Mesothelial cell of epicardium (in vitro differentiated cells): Measurements from ENCODE around the gene PARD3. TPM values are rescaled to one million over a fixed set of nuclear protein-coding genes. Genes with fewer than 3 reads are reported as not detected.

Experiments used
- DNase-seq, 2 experiments: peaks; one replicate each; pipeline ENCODE4 v3.0.0; 2021; ENCODE audit warnings: low spot score in 2 of 2; ENCODE audit not compliant: unreplicated experiment in 2 of 2
- H3K27ac Mint-ChIP-seq: 2 replicates; pipeline ENCODE4 v1.8.0; 2021; ENCODE audit warnings: mixed read lengths
- H3K27me3 Mint-ChIP-seq: 2 replicates; pipeline ENCODE4 v1.8.0; 2021; ENCODE audit warnings: low read depth, mixed read lengths
- H3K36me3 Mint-ChIP-seq: 2 replicates; pipeline ENCODE4 v1.8.0; 2021; ENCODE audit warnings: mixed read lengths
- H3K4me1 Mint-ChIP-seq: 2 replicates; pipeline ENCODE4 v1.8.0; 2021; ENCODE audit warnings: mixed read lengths
- H3K4me3 Mint-ChIP-seq: 2 replicates; pipeline ENCODE4 v1.8.0; 2021; ENCODE audit warnings: mild to moderate bottlenecking, moderate library complexity, mixed read lengths
- H3K9me3 Mint-ChIP-seq: 2 replicates; pipeline ENCODE4 v1.8.0; 2021; ENCODE audit warnings: mixed read lengths
- total RNA-seq: library from RNA; stranded (reverse); gene quantifications from 3 replicates; pipeline ENCODE4 v1.2.1, GENCODE V29; 2021
- TF ChIP-seq, protein P1 (sequence below): fragments of 200-600 bp; sonication (generic); IDR thresholded peaks from one replicate; pipeline ENCODE4 v1.5.0; 2021; ENCODE audit warnings: antibody characterized with exemption; ENCODE audit not compliant: unreplicated experiment

PARD3 gene
- total RNA-seq, 1 donor from 2014 or later, result 73.2 TPM

DNA sequence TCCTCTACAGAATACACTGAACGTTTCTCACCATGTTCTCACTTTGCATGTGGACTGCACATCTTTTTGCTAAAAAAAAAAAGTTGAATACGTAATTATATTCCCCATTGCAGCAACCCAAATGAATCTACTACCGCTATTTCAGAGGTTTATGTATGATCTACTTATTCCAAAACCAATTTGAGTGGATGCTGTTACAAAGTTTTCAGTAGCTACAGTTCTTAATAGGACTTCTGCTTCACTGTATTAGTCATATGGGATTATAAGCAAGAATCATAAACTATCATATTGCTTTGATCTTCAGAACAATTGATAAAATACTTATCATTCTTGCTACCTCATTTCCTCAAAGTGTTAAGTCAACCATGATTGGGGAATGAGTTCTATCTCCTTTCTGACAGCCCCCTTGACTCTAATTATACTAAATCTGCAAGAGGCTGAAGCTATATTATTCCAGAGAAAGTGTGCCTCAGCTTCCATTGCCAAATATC, 257.0 kb downstream of the PARD3 start:
- no peak for DNase-seq
- H3K9me3 Mint-ChIP-seq, result peaks cover 6% of the 10 kb centered on the region

DNA sequence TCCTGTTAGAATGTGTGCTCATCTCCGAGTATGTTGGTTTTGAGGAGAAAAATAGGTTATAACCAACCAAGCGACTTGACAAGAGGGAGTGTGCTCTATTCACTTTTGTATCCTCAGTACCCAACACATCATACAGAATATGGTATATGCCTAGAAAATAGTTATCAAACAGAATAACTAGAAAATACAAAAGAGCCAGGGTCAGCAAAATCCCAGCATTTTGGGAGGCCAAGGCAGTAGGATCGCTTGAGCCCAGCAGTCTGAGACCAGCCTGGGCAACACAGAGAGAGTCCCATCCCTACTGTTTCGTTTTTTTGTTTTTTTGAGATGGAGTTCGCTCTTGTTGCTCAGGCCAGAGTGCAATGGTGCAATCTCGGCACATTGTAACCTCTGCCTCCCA, 257.9 kb downstream of the PARD3 start:
- H3K4me3 Mint-ChIP-seq, result no peak overlapping the region
- peaks cover 6% of the 10 kb centered on the region for H3K4me1 Mint-ChIP-seq
- no peak overlapping the region for H3K27ac Mint-ChIP-seq
- peaks cover 5% of the 10 kb centered on the region for H3K36me3 Mint-ChIP-seq
- H3K27me3 Mint-ChIP-seq, result no peaks in the 10 kb centered on the region
- TF ChIP-seq, protein P1, sequence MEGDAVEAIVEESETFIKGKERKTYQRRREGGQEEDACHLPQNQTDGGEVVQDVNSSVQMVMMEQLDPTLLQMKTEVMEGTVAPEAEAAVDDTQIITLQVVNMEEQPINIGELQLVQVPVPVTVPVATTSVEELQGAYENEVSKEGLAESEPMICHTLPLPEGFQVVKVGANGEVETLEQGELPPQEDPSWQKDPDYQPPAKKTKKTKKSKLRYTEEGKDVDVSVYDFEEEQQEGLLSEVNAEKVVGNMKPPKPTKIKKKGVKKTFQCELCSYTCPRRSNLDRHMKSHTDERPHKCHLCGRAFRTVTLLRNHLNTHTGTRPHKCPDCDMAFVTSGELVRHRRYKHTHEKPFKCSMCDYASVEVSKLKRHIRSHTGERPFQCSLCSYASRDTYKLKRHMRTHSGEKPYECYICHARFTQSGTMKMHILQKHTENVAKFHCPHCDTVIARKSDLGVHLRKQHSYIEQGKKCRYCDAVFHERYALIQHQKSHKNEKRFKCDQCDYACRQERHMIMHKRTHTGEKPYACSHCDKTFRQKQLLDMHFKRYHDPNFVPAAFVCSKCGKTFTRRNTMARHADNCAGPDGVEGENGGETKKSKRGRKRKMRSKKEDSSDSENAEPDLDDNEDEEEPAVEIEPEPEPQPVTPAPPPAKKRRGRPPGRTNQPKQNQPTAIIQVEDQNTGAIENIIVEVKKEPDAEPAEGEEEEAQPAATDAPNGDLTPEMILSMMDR, result no peak
- DNase-seq, result no peak
- H3K9me3 Mint-ChIP-seq, result peaks cover 6% of the 10 kb centered on the region

More for the DNA sequence above, 257.0 kb downstream of the PARD3 start:
- H3K4me3 Mint-ChIP-seq, result no peak overlapping the region
- TF ChIP-seq, protein P1, result no peak
- H3K27me3 Mint-ChIP-seq, result no peaks in the 10 kb centered on the region
- peaks cover 6% of the 10 kb centered on the region for H3K4me1 Mint-ChIP-seq
- H3K27ac Mint-ChIP-seq, result no peak overlapping the region
- peaks cover 5% of the 10 kb centered on the region for H3K36me3 Mint-ChIP-seq

DNA sequence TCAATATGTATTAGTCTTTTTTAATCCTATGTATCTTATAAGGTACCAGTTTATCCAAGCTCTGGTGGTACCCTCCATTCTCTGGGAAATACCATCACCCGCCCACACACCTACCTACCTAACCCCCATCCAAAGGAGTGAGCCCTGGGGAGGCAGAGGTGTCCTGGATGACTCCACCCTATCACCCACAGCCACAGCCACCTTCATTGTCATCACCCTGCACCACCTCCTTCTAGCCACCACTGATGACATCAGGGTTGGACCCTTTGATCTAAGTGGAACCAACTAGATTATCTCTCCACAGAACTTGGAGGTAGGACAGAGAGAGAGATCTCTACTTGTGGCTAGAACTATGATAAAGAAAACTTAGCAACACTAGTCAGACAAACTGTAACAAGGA, 259.4 kb downstream of the PARD3 start:
- Mint-ChIP-seq H3K4me3 (no peak overlapping the region), H3K27ac (no peak overlapping the region), H3K4me1 (peaks cover 2% of the 10 kb centered on the region), H3K36me3 (peaks cover 5% of the 10 kb centered on the region), H3K27me3 (no peaks in the 10 kb centered on the region), H3K9me3 (peaks cover 6% of the 10 kb centered on the region)
- TF ChIP-seq, protein P1, result no peak
- DNase-seq, result no peak

DNA sequence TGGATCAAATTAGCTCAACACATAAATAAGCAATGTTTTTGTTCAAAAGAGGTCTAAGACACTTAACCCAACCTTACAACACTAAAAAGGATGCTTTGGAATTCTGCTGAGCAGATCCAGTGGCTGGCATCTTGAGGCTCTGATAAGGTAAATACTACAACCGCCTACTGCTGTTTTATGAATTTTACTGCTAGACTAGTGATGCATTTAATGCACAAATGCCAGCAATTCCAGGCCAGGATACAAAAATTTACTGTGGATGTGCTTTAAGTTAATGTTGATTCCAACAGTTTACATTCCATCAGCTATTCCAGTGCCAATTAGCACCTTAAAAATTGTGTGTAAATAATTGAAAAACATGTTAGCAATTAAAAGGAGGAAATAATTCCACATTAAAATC, 261.3 kb downstream of the PARD3 start:
- Mint-ChIP-seq H3K4me1 (peaks cover 2% of the 10 kb centered on the region), H3K27me3 (no peaks in the 10 kb centered on the region), H3K4me3 (no peak overlapping the region), H3K36me3 (peaks cover 5% of the 10 kb centered on the region), H3K9me3 (peaks cover 6% of the 10 kb centered on the region), H3K27ac (no peak overlapping the region)
- no peak for DNase-seq
- TF ChIP-seq, protein P1, result no peak

DNA sequence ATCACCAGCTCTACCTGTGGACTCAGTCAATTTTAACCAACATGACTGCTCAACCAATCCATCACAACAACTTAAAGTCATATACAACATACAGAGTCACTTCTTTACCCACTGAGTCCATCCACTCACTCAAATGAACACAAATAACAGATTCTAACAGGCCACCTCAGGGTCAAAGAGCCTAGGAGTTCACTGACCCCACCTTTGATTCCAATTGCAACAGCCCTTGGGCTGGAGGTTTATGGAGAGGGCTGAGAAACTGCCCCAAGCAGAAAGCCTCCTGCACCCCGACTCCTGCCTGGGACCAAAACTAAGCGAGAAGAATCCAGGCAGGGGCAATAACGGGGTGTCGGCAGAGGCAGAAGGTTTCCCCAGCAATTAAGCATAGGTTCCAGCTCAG, 263.8 kb downstream of the PARD3 start:
- H3K27ac Mint-ChIP-seq, result no peak overlapping the region
- no peaks in the 10 kb centered on the region for H3K9me3 Mint-ChIP-seq
- no peaks in the 10 kb centered on the region for H3K27me3 Mint-ChIP-seq
- DNase-seq, result no peak
- peaks cover 15% of the 10 kb centered on the region for H3K4me1 Mint-ChIP-seq
- H3K36me3 Mint-ChIP-seq, result no peaks in the 10 kb centered on the region
- no peak overlapping the region for H3K4me3 Mint-ChIP-seq
- TF ChIP-seq, protein P1, result no peak

DNA sequence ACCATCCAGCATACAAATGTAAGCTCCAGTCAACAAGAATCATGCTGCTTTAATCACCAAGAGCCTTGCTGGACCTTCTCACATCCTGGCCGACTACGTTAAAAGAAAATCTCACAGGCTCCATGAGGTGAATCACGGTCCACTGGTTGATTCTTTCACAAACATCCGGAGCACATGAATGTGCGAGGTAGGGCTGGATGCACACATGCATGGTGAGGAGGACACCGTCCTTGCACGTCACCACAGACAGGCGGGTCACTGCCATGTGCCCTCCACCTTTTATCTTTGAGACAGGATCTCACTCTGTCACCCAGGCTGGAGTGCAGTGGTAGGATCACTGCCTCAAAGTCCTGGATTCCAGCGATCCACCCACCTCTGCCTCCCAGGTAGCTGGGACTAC, 265.1 kb downstream of the PARD3 start:
- DNase-seq, result no peak
- Mint-ChIP-seq H3K27me3 (no peaks in the 10 kb centered on the region), H3K4me3 (no peak overlapping the region), H3K27ac (no peak overlapping the region), H3K9me3 (no peaks in the 10 kb centered on the region), H3K4me1 (peaks cover 19% of the 10 kb centered on the region), H3K36me3 (no peaks in the 10 kb centered on the region)
- TF ChIP-seq, protein P1, result no peak
